Uterus (tissue), 2 donors: Measurements from ENCODE around the gene LRP3.

ENCODE experiments used
- POLR2A ChIP-seq, 2 donors: fragments of 450-650 bp; IDR thresholded peaks; one replicate each; pipeline ENCODE4 v1.6.1; 2016; ENCODE audit warnings: antibody characterized with exemption in 2 of 2, mild to moderate bottlenecking in 1 of 2, moderate library complexity in 1 of 2
- TF ChIP-seq, protein P1 (sequence below), 4 experiments: fragments of 200-600 bp in 2 of 4; fragments of 450-650 bp in 2 of 4; sonication (generic) in 2 of 4; IDR thresholded peaks; one replicate each; pipeline ENCODE4 v1.5.1; 2016 to 2019; ENCODE audit warnings: antibody characterized with exemption in 4 of 4, mild to moderate bottlenecking in 2 of 4, moderate library complexity in 1 of 4

DNA sequence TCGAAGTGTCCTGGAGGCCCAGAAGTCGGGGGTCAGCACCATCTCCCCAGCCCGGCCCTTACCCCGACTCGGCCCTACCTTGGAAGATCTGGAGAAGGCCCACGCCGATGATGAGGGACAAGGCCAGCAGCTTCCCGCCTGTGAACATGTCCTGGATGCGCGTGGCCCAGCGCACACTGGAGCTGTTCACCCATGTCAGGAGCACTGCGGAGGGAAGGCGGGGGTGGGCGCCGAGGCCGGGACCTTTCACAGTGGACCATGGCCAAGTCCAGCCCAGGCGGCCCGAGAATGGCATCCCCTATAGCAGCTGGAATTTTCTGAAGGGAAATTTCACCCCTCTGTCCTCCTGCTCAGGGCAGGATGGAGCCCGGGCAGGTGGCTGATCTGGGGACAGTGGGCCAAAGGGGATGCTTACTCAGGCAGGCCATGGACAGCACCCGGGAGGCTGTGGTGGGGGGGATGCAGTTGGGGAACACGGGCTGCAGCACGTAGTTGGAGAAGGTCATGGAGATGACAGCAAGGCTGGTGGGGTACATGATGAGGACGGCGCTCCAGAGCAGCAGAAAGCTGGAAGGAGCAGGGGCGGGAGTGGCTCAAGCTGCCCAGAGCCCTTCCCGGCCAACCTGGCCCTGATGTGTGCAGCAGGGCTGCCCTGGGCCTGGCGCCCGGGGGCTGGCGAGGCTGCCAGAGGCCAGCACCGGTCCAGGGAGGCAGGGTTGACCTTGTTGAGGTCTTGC, 18.5 kb downstream of the LRP3 start:
- no peak for TF ChIP-seq POLR2A (IDR thresholded peaks at IDR 0.05)
- TF ChIP-seq, protein P1, sequence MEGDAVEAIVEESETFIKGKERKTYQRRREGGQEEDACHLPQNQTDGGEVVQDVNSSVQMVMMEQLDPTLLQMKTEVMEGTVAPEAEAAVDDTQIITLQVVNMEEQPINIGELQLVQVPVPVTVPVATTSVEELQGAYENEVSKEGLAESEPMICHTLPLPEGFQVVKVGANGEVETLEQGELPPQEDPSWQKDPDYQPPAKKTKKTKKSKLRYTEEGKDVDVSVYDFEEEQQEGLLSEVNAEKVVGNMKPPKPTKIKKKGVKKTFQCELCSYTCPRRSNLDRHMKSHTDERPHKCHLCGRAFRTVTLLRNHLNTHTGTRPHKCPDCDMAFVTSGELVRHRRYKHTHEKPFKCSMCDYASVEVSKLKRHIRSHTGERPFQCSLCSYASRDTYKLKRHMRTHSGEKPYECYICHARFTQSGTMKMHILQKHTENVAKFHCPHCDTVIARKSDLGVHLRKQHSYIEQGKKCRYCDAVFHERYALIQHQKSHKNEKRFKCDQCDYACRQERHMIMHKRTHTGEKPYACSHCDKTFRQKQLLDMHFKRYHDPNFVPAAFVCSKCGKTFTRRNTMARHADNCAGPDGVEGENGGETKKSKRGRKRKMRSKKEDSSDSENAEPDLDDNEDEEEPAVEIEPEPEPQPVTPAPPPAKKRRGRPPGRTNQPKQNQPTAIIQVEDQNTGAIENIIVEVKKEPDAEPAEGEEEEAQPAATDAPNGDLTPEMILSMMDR (IDR thresholded peaks at IDR 0.05) = no peak
